OCI-LY3 (cell line): ENCODE data around the gene MIA3.
"Not testable (repeated sequence)": the region's sequence is repeated elsewhere in the genome, so short reads cannot be mapped to it uniquely, and the experiment has no call there.

Experiments used
- H2AFZ ChIP-seq: fragments of 200-600, 300-600 bp; shearing (Covaris generic); 2 replicates; pipeline ENCODE4 v1.6.0; 2014; ENCODE audit warnings: antibody characterized with exemption, low read depth, low read length
- H3K27ac ChIP-seq: fragments of 200-600, 300-600 bp; sonication (generic); 2 replicates; pipeline ENCODE4 v1.5.1; 2014; ENCODE audit warnings: mild to moderate bottlenecking, low read length, moderate library complexity, mixed read lengths
- H3K27me3 ChIP-seq: fragments of 200-600, 300-600 bp; sonication (generic); 2 replicates; pipeline ENCODE4 v1.6.1; 2014; ENCODE audit warnings: low read depth, low read length, mixed read lengths
- H3K36me3 ChIP-seq: fragments of 200-600, 300-600 bp; sonication (generic); replicated peaks from 2 replicates; pipeline ENCODE3; 2014; ENCODE audit warnings: low read depth, low read length, mixed read lengths
- H3K4me1 ChIP-seq: fragments of 300-600, 200-600 bp; sonication (generic); 2 replicates; pipeline ENCODE4 v1.6.1; 2014; ENCODE audit warnings: low read length, mixed read lengths
- H3K4me2 ChIP-seq: fragments of 200-600, 300-600 bp; sonication (generic); 2 replicates; pipeline ENCODE4 v1.6.1; 2014; ENCODE audit warnings: low read length, mixed read lengths
- H3K4me3 ChIP-seq: fragments of 300-600, 200-600 bp; sonication (generic); 2 replicates; pipeline ENCODE4 v1.5.1; 2014; ENCODE audit warnings: antibody characterized with exemption, mild to moderate bottlenecking, low read length, moderate library complexity
- H3K79me2 ChIP-seq: fragments of 300-600, 200-600 bp; shearing (Covaris generic); 2 replicates; pipeline ENCODE4 v1.6.1; 2014; ENCODE audit warnings: mild to moderate bottlenecking, low read length, mixed read lengths
- H3K9ac ChIP-seq: fragments of 300-600, 200-600 bp; shearing (Covaris generic); 2 replicates; pipeline ENCODE4 v1.6.0; 2014; ENCODE audit warnings: mild to moderate bottlenecking, low read length, moderate library complexity
- H3K9me3 ChIP-seq: fragments of 200-600, 300-600 bp; shearing (Covaris generic); 2 replicates; pipeline ENCODE4 v1.6.1; 2014; ENCODE audit warnings: low read length, mixed read lengths; ENCODE audit not compliant: insufficient read depth
- H4K20me1 ChIP-seq: fragments of 200-600, 300-600 bp; sonication (generic); 2 replicates; pipeline ENCODE4 v1.6.1; 2016; ENCODE audit warnings: low read length, mixed read lengths; ENCODE audit not compliant: insufficient read depth
- EZH2phosphoT487 ChIP-seq: fragments of 200-600 bp; shearing (Covaris generic); IDR thresholded peaks from 2 replicates; pipeline ENCODE4 v1.6.1; 2018; ENCODE audit warnings: antibody characterized with exemption, mixed run types, low read depth
- TF ChIP-seq, protein P1 (sequence below): fragments of 200-600, 300-600 bp; sonication (generic); IDR thresholded peaks from 2 replicates; pipeline ENCODE4 v1.5.1; 2014; ENCODE audit warnings: antibody characterized with exemption, low read length, low read depth

Gene MIA3

GRCh38 chr1:222665964-222666363 lies 48.1 kb downstream of the MIA3 start:
- peaks cover 61% of the 10 kb centered on the region for H3K36me3 ChIP-seq
- TF ChIP-seq, protein P1, sequence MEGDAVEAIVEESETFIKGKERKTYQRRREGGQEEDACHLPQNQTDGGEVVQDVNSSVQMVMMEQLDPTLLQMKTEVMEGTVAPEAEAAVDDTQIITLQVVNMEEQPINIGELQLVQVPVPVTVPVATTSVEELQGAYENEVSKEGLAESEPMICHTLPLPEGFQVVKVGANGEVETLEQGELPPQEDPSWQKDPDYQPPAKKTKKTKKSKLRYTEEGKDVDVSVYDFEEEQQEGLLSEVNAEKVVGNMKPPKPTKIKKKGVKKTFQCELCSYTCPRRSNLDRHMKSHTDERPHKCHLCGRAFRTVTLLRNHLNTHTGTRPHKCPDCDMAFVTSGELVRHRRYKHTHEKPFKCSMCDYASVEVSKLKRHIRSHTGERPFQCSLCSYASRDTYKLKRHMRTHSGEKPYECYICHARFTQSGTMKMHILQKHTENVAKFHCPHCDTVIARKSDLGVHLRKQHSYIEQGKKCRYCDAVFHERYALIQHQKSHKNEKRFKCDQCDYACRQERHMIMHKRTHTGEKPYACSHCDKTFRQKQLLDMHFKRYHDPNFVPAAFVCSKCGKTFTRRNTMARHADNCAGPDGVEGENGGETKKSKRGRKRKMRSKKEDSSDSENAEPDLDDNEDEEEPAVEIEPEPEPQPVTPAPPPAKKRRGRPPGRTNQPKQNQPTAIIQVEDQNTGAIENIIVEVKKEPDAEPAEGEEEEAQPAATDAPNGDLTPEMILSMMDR, result no peak
- TF ChIP-seq EZH2phosphoT487, result no peak
- no peak overlapping the region for H3K4me3 ChIP-seq

GRCh38 chr1:222668184-222668583 lies 50.3 kb downstream of the MIA3 start:
- not testable (repeated sequence) for H2AFZ ChIP-seq, H3K4me3 ChIP-seq, H3K4me1 ChIP-seq, H4K20me1 ChIP-seq, H3K27ac ChIP-seq, H3K9me3 ChIP-seq, H3K4me2 ChIP-seq, H3K9ac ChIP-seq, H3K79me2 ChIP-seq, H3K27me3 ChIP-seq
- peaks cover 45% of the 10 kb centered on the region for H3K36me3 ChIP-seq

More at GRCh38 chr1:222665964-222666363, 48.1 kb downstream of the MIA3 start:
- Histone ChIP-seq H3K27me3 (no peaks in the 10 kb centered on the region), H3K79me2 (no peaks in the 10 kb centered on the region), H3K9me3 (no peaks in the 10 kb centered on the region), H2AFZ (no peak overlapping the region), H3K27ac (no peak overlapping the region), H3K4me2 (no peak overlapping the region), H3K4me1 (no peaks in the 10 kb centered on the region), H3K9ac (no peak overlapping the region), H4K20me1 (no peaks in the 10 kb centered on the region)

GRCh38 chr1:222669107-222669506 lies 51.2 kb downstream of the MIA3 start:
- peaks cover 38% of the 10 kb centered on the region for H3K36me3 ChIP-seq
- not testable (repeated sequence) for H3K4me2 ChIP-seq, H3K27ac ChIP-seq

DNA sequence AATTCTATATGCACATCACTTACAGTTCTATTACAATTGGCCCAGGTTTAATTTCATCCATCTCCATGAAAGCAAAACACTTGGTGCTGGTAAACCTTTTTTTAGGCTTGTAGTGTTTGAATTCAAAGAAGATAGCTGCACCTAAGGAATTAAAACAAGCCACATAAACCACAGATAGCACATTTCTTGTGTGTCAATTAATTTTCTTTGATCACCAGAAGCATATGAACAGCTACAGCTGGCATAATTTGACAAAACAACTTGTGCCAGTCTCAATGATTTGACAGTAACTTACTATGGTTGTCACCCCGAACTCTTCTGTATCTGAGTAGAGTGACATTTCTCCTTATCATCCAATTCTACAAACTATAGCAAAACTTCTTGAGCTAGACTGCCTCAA lies 52.2 kb downstream of the MIA3 start:
- H3K36me3 ChIP-seq, result peaks cover 35% of the 10 kb centered on the region
- H3K27me3 ChIP-seq, result no peaks in the 10 kb centered on the region

More at GRCh38 chr1:222669107-222669506, 51.2 kb downstream of the MIA3 start:
- not testable (repeated sequence) for H3K9me3 ChIP-seq, H3K4me3 ChIP-seq, H2AFZ ChIP-seq, H3K27me3 ChIP-seq, H4K20me1 ChIP-seq, H3K9ac ChIP-seq, H3K79me2 ChIP-seq, H3K4me1 ChIP-seq

GRCh38 chr1:222680080-222680479 lies 62.2 kb downstream of the MIA3 start:
- no peak for TF ChIP-seq EZH2phosphoT487
- TF ChIP-seq, protein P1, result no peak
- H3K27me3 ChIP-seq, result no peaks in the 10 kb centered on the region

More for the DNA sequence above, 52.2 kb downstream of the MIA3 start:
- no peak overlapping the region for H3K4me3 ChIP-seq
- no peak overlapping the region for H3K4me2 ChIP-seq
- no peak overlapping the region for H3K9ac ChIP-seq
- no peak overlapping the region for H2AFZ ChIP-seq
- H4K20me1 ChIP-seq, result no peaks in the 10 kb centered on the region
- TF ChIP-seq, protein P1, result no peak
- no peak for TF ChIP-seq EZH2phosphoT487
- no peak overlapping the region for H3K27ac ChIP-seq
- H3K4me1 ChIP-seq, result no peaks in the 10 kb centered on the region
- H3K9me3 ChIP-seq, result no peaks in the 10 kb centered on the region
- no peaks in the 10 kb centered on the region for H3K79me2 ChIP-seq

More at GRCh38 chr1:222680080-222680479, 62.2 kb downstream of the MIA3 start:
- Histone ChIP-seq H3K4me1 (no peaks in the 10 kb centered on the region), H3K27ac (no peak overlapping the region), H2AFZ (no peak overlapping the region), H3K36me3 (peaks cover 7% of the 10 kb centered on the region), H4K20me1 (no peaks in the 10 kb centered on the region), H3K4me2 (no peak overlapping the region), H3K9me3 (no peaks in the 10 kb centered on the region), H3K79me2 (no peaks in the 10 kb centered on the region), H3K9ac (no peak overlapping the region), H3K4me3 (no peak overlapping the region)
